ENCODE data around the gene MPZL2. TPM values are rescaled to one million over a fixed set of nuclear protein-coding genes. Genes with fewer than 3 reads are reported as not detected.

The MPZL2 gene
- polyA plus RNA-seq, 1 of the 3 experiments (the other 2 are of a cell fraction): 6.2 TPM

DNA sequence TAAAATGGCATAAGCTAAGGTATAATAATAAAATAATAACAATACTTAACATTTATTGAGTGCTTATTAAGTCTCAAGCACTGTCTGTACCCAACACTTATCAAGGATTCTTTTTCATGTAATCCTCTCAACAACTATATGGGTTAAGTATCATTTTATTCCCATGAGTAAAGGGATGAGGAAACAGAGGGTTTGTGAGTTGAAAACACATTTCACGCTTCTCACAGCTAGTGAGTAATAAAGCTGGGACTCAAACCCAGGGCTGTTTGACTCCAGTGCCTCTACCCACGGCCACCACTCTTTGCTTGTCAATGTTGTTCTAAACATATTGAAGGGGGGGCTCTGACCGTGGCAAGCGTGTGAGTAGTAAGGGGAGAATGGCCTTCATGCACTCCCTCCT lies 49.1 kb upstream of the MPZL2 start:
- Histone ChIP-seq H3K27ac (ENCODE audit: low read depth in 2 of 2, low read length in 1 of 2) (no peak overlapping the region), H3K9me3 (no peaks in the 10 kb centered on the region), H3F3A (replicated peaks; ENCODE audit: insufficient read depth) (no peaks in the 10 kb centered on the region), H3K4me1 (ENCODE audit: control insufficient read depth in 1 of 2, insufficient read depth in 2 of 2, low read depth in 1 of 2, low read length in 1 of 2) (no peaks in the 10 kb centered on the region), H3K9ac (no peak overlapping the region), H3K4me2 (no peak overlapping the region), H3K4me3 (ENCODE audit: low read depth in 2 of 2, low read length in 1 of 2) (no peak overlapping the region), H3K79me2 (ENCODE audit: insufficient read depth) (no peaks in the 10 kb centered on the region), H2AFZ (ENCODE audit: low read depth) (no peak overlapping the region), H3K36me3 (replicated peaks in 1 of 2; ENCODE audit: control insufficient read depth in 1 of 2, insufficient read depth in 2 of 2, low read length in 1 of 2) (no peaks in the 10 kb centered on the region), H3K9me2 (no peaks in the 10 kb centered on the region), H4K20me1 (ENCODE audit: insufficient read depth) (no peaks in the 10 kb centered on the region), H3K27me3 (ENCODE audit: insufficient read depth) (peaks cover 29% of the 10 kb centered on the region; the same call in 1 of the 2 replicates)
- TF ChIP-seq, protein P1, sequence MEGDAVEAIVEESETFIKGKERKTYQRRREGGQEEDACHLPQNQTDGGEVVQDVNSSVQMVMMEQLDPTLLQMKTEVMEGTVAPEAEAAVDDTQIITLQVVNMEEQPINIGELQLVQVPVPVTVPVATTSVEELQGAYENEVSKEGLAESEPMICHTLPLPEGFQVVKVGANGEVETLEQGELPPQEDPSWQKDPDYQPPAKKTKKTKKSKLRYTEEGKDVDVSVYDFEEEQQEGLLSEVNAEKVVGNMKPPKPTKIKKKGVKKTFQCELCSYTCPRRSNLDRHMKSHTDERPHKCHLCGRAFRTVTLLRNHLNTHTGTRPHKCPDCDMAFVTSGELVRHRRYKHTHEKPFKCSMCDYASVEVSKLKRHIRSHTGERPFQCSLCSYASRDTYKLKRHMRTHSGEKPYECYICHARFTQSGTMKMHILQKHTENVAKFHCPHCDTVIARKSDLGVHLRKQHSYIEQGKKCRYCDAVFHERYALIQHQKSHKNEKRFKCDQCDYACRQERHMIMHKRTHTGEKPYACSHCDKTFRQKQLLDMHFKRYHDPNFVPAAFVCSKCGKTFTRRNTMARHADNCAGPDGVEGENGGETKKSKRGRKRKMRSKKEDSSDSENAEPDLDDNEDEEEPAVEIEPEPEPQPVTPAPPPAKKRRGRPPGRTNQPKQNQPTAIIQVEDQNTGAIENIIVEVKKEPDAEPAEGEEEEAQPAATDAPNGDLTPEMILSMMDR (IDR thresholded peaks at IDR 0.05): no peak
- no peak for TF ChIP-seq JUND (IDR thresholded peaks at IDR 0.05)
- TF ChIP-seq TEAD4 (IDR thresholded peaks at IDR 0.05; ENCODE audit: borderline replicate concordance, insufficient read depth): no peak
- no peak for TF ChIP-seq RXRA (IDR thresholded peaks at IDR 0.05; ENCODE audit: borderline replicate concordance, low read depth)
- TF ChIP-seq, protein P2, sequence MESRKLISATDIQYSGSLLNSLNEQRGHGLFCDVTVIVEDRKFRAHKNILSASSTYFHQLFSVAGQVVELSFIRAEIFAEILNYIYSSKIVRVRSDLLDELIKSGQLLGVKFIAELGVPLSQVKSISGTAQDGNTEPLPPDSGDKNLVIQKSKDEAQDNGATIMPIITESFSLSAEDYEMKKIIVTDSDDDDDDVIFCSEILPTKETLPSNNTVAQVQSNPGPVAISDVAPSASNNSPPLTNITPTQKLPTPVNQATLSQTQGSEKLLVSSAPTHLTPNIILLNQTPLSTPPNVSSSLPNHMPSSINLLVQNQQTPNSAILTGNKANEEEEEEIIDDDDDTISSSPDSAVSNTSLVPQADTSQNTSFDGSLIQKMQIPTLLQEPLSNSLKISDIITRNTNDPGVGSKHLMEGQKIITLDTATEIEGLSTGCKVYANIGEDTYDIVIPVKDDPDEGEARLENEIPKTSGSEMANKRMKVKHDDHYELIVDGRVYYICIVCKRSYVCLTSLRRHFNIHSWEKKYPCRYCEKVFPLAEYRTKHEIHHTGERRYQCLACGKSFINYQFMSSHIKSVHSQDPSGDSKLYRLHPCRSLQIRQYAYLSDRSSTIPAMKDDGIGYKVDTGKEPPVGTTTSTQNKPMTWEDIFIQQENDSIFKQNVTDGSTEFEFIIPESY (IDR thresholded peaks at IDR 0.05; ENCODE audit: borderline replicate concordance, low read depth): no peak
- TF ChIP-seq EZH2phosphoT487 (IDR thresholded peaks at IDR 0.05; ENCODE audit: borderline replicate concordance, low read depth): no peak
- TF ChIP-seq, protein P3, sequence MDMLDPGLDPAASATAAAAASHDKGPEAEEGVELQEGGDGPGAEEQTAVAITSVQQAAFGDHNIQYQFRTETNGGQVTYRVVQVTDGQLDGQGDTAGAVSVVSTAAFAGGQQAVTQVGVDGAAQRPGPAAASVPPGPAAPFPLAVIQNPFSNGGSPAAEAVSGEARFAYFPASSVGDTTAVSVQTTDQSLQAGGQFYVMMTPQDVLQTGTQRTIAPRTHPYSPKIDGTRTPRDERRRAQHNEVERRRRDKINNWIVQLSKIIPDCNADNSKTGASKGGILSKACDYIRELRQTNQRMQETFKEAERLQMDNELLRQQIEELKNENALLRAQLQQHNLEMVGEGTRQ (IDR thresholded peaks at IDR 0.05; ENCODE audit: borderline replicate concordance, low read depth, low read length): no peak
- no peak for TF ChIP-seq MEF2A (IDR thresholded peaks at IDR 0.05; ENCODE audit: borderline replicate concordance, low read depth)
- no peak for TF ChIP-seq GABPA (IDR thresholded peaks at IDR 0.05; ENCODE audit: low read depth)
- no peak for TF ChIP-seq FOXJ3 (CRISPR knock-in tag; IDR thresholded peaks at IDR 0.05)
- WGBS (ENCODE audit: low lambda C conversion rate): 1% methylated on average over 4 of the region's 4 CpGs
- POLR2A ChIA-PET: no interaction called here
- DNase-seq: no peak
- CTCF ChIA-PET: no interaction called here

DNA sequence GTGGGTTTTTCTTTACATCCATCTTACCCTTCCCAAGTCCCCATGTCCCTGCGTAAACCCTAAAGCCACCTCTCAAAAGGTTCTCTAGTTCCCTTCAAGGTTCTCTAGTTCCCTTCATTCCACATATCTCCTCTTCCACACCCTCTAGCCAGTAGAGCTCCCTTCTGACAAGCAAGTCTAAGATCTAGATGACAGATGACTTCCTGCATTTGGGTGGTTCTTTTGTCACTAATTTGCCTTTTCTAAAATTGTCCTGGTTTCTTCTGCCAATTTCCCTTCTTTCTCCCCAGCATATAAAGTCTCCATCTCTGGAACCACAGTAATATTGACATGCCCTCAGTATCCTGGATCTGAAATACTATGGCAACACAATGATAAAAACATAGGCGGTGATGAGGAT lies 48.2 kb upstream of the MPZL2 start:
- H3K4me1 ChIP-seq (ENCODE audit: control insufficient read depth in 1 of 2, insufficient read depth in 2 of 2, low read depth in 1 of 2, low read length in 1 of 2): no peaks in the 10 kb centered on the region
- no peak for DNase-seq
- H3K9ac ChIP-seq: no peak overlapping the region
- no peaks in the 10 kb centered on the region for H3F3A ChIP-seq (replicated peaks; ENCODE audit: insufficient read depth)
- H3K27ac ChIP-seq (ENCODE audit: low read depth in 2 of 2, low read length in 1 of 2): no peak overlapping the region
- no peak overlapping the region for H3K4me3 ChIP-seq (ENCODE audit: low read depth in 2 of 2, low read length in 1 of 2)
- TF ChIP-seq, protein P3 (IDR thresholded peaks at IDR 0.05; ENCODE audit: borderline replicate concordance, low read depth, low read length): no peak
- TF ChIP-seq TCF12 (IDR thresholded peaks at IDR 0.05) (no peak), POLR2AphosphoS5 (IDR thresholded peaks at IDR 0.05; ENCODE audit: low read depth, low read length) (no peak), TEAD4 (IDR thresholded peaks at IDR 0.05; ENCODE audit: borderline replicate concordance, insufficient read depth) (no peak), CHD2 (IDR thresholded peaks at IDR 0.05; ENCODE audit: low read length, partially characterized antibody) (no peak), RXRA (IDR thresholded peaks at IDR 0.05; ENCODE audit: borderline replicate concordance, low read depth) (no peak), NFIC (IDR thresholded peaks at IDR 0.05; ENCODE audit: borderline replicate concordance) (no peak), FOSL2 (IDR thresholded peaks at IDR 0.05; ENCODE audit: borderline replicate concordance, low read depth) (no peak), YY1 (IDR thresholded peaks at IDR 0.05; ENCODE audit: low read depth) (no peak)
- no peak overlapping the region for H3K4me2 ChIP-seq
- no peaks in the 10 kb centered on the region for H4K20me1 ChIP-seq (ENCODE audit: insufficient read depth)
- H3K27me3 ChIP-seq (ENCODE audit: insufficient read depth): peaks cover 28% of the 10 kb centered on the region; the same call in 1 of the 2 replicates
- H3K36me3 ChIP-seq (replicated peaks in 1 of 2; ENCODE audit: control insufficient read depth in 1 of 2, insufficient read depth in 2 of 2, low read length in 1 of 2): no peaks in the 10 kb centered on the region
- H3K9me2 ChIP-seq: no peaks in the 10 kb centered on the region
- H3K9me3 ChIP-seq: no peaks in the 10 kb centered on the region
- ChIA-PET POLR2A (no interaction called here), CTCF (interaction anchor here (1.0 to 1.6 kb wide), 3 partner anchors 9 to 114 kb away, joined by 3 to 4 read pairs (median 4); no protein-coding TSS in a partner anchor)
- H3K79me2 ChIP-seq (ENCODE audit: insufficient read depth): no peaks in the 10 kb centered on the region
- 51% methylated on average over 2 of the region's 2 CpGs for WGBS (ENCODE audit: low lambda C conversion rate)
- H2AFZ ChIP-seq (ENCODE audit: low read depth): no peak overlapping the region

Measured in SK-N-SH (cell line).